GM23338 (cell line): ENCODE measurements around the gene CNNM2. TPM values are rescaled to one million over a fixed set of nuclear protein-coding genes. Genes with fewer than 3 reads are reported as not detected.

Experiments used
- ATAC-seq: fragments of 200-7000 bp; cut with Tn5 transposase; 3 replicates; pipeline ENCODE4 v1.9.1; 2020
- DNase-seq: peaks from one replicate; pipeline ENCODE4 v3.0.0-alpha.2; 2015; ENCODE audit warnings: low spot score
- H2AFZ ChIP-seq: fragments of 200-600 bp; sonication (generic); 2 replicates; pipeline ENCODE4 v1.8.0; 2016; ENCODE audit warnings: antibody characterized with exemption, mild to moderate bottlenecking, moderate library complexity
- H3F3A ChIP-seq: fragments of 200-600 bp; sonication (generic); replicated peaks from 2 replicates; pipeline ENCODE4 v1.8.0; 2017; ENCODE audit warnings: antibody characterized with exemption, mixed run types, low read depth
- H3K27ac ChIP-seq: fragments of 200-600 bp; sonication (generic); 2 replicates; pipeline ENCODE4 v1.6.1; 2016; ENCODE audit warnings: low read depth
- H3K27me3 ChIP-seq: fragments of 200-600 bp; sonication (generic); 2 replicates; pipeline ENCODE4 v1.8.0; 2016; ENCODE audit warnings: mild to moderate bottlenecking, mixed run types, moderate library complexity; ENCODE audit not compliant: insufficient read depth
- H3K36me3 ChIP-seq: fragments of 200-600 bp; sonication (generic); 2 replicates; pipeline ENCODE4 v1.8.0; 2016; ENCODE audit warnings: mild to moderate bottlenecking; ENCODE audit not compliant: insufficient read depth
- H3K4me1 ChIP-seq: fragments of 200-600 bp; sonication (generic); 2 replicates; pipeline ENCODE4 v1.8.0; 2016; ENCODE audit warnings: mild to moderate bottlenecking, moderate library complexity; ENCODE audit not compliant: insufficient read depth
- H3K4me2 ChIP-seq: fragments of 200-600 bp; sonication (generic); 2 replicates; pipeline ENCODE4 v1.7.1; 2017; ENCODE audit warnings: mixed run types
- H3K4me3 ChIP-seq: fragments of 200-600 bp; sonication (generic); 2 replicates; pipeline ENCODE4 v1.6.1; 2016; ENCODE audit warnings: mixed run types
- H3K79me2 ChIP-seq: fragments of 200-600 bp; sonication (generic); replicated peaks from 2 replicates; pipeline ENCODE4 v1.8.0; 2017; ENCODE audit warnings: mild to moderate bottlenecking; ENCODE audit not compliant: insufficient read depth
- H3K9me2 ChIP-seq: fragments of 200-600 bp; sonication (generic); 2 replicates; pipeline ENCODE4 v1.8.0; 2017; ENCODE audit not compliant: insufficient read depth
- H4K20me1 ChIP-seq: fragments of 200-600 bp; sonication (generic); replicated peaks from 2 replicates; pipeline ENCODE4 v1.8.0; 2017; ENCODE audit warnings: mild to moderate bottlenecking; ENCODE audit not compliant: insufficient read depth
- H3K27ac Mint-ChIP-seq: 2 replicates; pipeline ENCODE4 v1.8.0; 2020; ENCODE audit warnings: inconsistent platforms, mild to moderate bottlenecking, moderate library complexity, mixed read lengths
- H3K27me3 Mint-ChIP-seq: 3 replicates; pipeline ENCODE4 v1.8.0; 2022; ENCODE audit warnings: low read depth, mild to moderate bottlenecking, moderate library complexity, mixed read lengths, inconsistent platforms; ENCODE audit not compliant: insufficient read depth, poor library complexity
- H3K36me3 Mint-ChIP-seq: 3 replicates; pipeline ENCODE4 v1.8.0; 2021; ENCODE audit warnings: low read depth, mild to moderate bottlenecking, inconsistent platforms, moderate library complexity, mixed read lengths
- H3K4me1 Mint-ChIP-seq: 3 replicates; pipeline ENCODE4 v1.8.0; 2020; ENCODE audit warnings: mild to moderate bottlenecking, inconsistent platforms, mixed read lengths
- H3K4me3 Mint-ChIP-seq: 3 replicates; pipeline ENCODE4 v1.8.0; 2021; ENCODE audit warnings: moderate library complexity, mild to moderate bottlenecking, inconsistent platforms, mixed read lengths
- H3K9me3 Mint-ChIP-seq: 3 replicates; pipeline ENCODE4 v1.8.0; 2020; ENCODE audit warnings: moderate library complexity, mild to moderate bottlenecking, inconsistent platforms, mixed read lengths
- EZH2 ChIP-seq: fragments of 200-600 bp; sonication (generic); IDR thresholded peaks from one replicate; pipeline ENCODE4 v1.8.0; 2017; ENCODE audit warnings: antibody characterized with exemption, mild to moderate bottlenecking, low read depth; ENCODE audit not compliant: unreplicated experiment
- EZH2phosphoT487 ChIP-seq: fragments of 200-600 bp; sonication (generic); IDR thresholded peaks from one replicate; pipeline ENCODE4 v1.8.1; 2018; ENCODE audit warnings: antibody characterized with exemption; ENCODE audit not compliant: unreplicated experiment
- NANOG ChIP-seq: IDR thresholded peaks from 2 replicates; pipeline ENCODE4 v1.6.1; 2016; ENCODE audit warnings: antibody characterized with exemption, borderline replicate concordance
- POLR2AphosphoS5 ChIP-seq: IDR thresholded peaks from 2 replicates; pipeline ENCODE4 v1.6.1; 2016; ENCODE audit warnings: antibody characterized with exemption, low read depth
- ZNF331 ChIP-seq: fragments of 250-450 bp; sonication (Bioruptor Pico); IDR thresholded peaks from 2 replicates; pipeline ENCODE4 v1.5.0; 2020; ENCODE audit warnings: low read depth, mild to moderate bottlenecking, moderate library complexity
- polyA plus RNA-seq: library from polyadenylated mRNA; unstranded; fragments of >200 nt; fragmentation: Nextera tagmentation; extraction: Ambion mirVana; gene quantifications from 2 replicates; pipeline ENCODE4 v1.2.1, GENCODE V29; 2016
- total RNA-seq: library from RNA; depleted of rRNA; stranded (reverse); fragments of >200 nt; shearing (Covaris generic); gene quantifications from 2 replicates; pipeline ENCODE4 v1.2.3, GENCODE V29; 2014
- TF ChIP-seq, protein P1 (sequence below): fragments of 250-450 bp; sonication (Bioruptor Pico); IDR thresholded peaks from 2 replicates; pipeline ENCODE4 v1.5.0; 2020; ENCODE audit warnings: mild to moderate bottlenecking, moderate library complexity
- TF ChIP-seq, protein P2 (sequence below): IDR thresholded peaks from 2 replicates; pipeline ENCODE4 v1.6.1; 2016; ENCODE audit warnings: antibody characterized with exemption

Gene CNNM2
- total and polyA plus RNA-seq, 2 experiments from 2014 or later: 4.5 to 31.3 TPM

DNA sequence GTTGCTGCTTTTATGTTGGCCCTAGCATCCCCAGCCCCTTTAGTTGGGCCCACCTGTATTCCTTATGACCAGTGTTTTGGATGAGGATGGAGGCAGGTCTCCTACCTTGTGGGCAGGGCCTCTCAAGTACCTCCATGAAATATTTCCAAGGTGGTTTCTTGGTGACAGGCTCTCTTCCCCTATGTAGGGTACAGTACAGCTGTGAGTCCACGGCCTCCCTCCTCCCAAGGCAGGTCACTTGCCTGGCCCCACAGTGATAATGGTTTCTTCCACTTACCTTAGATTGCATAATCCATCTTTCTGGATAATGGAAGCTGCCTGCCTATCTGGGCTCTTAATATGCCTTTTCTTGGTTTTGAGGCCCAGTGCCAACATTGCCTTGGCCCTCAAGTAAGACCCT is 164.6 kb downstream of the CNNM2 start:
- TF ChIP-seq, protein P1, sequence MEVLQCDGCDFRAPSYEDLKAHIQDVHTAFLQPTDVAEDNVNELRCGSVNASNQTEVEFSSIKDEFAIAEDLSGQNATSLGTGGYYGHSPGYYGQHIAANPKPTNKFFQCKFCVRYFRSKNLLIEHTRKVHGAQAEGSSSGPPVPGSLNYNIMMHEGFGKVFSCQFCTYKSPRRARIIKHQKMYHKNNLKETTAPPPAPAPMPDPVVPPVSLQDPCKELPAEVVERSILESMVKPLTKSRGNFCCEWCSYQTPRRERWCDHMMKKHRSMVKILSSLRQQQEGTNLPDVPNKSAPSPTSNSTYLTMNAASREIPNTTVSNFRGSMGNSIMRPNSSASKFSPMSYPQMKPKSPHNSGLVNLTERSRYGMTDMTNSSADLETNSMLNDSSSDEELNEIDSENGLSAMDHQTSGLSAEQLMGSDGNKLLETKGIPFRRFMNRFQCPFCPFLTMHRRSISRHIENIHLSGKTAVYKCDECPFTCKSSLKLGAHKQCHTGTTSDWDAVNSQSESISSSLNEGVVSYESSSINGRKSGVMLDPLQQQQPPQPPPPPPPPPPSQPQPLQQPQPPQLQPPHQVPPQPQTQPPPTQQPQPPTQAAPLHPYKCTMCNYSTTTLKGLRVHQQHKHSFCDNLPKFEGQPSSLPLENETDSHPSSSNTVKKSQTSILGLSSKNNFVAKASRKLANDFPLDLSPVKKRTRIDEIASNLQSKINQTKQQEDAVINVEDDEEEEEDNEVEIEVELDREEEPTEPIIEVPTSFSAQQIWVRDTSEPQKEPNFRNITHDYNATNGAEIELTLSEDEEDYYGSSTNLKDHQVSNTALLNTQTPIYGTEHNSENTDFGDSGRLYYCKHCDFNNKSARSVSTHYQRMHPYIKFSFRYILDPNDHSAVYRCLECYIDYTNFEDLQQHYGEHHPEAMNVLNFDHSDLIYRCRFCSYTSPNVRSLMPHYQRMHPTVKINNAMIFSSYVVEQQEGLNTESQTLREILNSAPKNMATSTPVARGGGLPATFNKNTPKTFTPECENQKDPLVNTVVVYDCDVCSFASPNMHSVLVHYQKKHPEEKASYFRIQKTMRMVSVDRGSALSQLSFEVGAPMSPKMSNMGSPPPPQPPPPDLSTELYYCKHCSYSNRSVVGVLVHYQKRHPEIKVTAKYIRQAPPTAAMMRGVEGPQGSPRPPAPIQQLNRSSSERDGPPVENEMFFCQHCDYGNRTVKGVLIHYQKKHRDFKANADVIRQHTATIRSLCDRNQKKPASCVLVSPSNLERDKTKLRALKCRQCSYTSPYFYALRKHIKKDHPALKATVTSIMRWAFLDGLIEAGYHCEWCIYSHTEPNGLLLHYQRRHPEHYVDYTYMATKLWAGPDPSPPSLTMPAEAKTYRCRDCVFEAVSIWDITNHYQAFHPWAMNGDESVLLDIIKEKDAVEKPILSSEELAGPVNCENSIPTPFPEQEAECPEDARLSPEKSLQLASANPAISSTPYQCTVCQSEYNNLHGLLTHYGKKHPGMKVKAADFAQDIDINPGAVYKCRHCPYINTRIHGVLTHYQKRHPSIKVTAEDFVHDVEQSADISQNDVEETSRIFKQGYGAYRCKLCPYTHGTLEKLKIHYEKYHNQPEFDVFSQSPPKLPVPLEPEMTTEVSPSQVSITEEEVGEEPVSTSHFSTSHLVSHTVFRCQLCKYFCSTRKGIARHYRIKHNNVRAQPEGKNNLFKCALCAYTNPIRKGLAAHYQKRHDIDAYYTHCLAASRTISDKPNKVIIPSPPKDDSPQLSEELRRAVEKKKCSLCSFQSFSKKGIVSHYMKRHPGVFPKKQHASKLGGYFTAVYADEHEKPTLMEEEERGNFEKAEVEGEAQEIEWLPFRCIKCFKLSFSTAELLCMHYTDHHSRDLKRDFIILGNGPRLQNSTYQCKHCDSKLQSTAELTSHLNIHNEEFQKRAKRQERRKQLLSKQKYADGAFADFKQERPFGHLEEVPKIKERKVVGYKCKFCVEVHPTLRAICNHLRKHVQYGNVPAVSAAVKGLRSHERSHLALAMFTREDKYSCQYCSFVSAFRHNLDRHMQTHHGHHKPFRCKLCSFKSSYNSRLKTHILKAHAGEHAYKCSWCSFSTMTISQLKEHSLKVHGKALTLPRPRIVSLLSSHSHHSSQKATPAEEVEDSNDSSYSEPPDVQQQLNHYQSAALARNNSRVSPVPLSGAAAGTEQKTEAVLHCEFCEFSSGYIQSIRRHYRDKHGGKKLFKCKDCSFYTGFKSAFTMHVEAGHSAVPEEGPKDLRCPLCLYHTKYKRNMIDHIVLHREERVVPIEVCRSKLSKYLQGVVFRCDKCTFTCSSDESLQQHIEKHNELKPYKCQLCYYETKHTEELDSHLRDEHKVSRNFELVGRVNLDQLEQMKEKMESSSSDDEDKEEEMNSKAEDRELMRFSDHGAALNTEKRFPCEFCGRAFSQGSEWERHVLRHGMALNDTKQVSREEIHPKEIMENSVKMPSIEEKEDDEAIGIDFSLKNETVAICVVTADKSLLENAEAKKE (CRISPR knock-in tag): no peak
- TF ChIP-seq EZH2phosphoT487: no peak
- no peak for TF ChIP-seq POLR2AphosphoS5
- no peak for TF ChIP-seq NANOG
- TF ChIP-seq, protein P2, sequence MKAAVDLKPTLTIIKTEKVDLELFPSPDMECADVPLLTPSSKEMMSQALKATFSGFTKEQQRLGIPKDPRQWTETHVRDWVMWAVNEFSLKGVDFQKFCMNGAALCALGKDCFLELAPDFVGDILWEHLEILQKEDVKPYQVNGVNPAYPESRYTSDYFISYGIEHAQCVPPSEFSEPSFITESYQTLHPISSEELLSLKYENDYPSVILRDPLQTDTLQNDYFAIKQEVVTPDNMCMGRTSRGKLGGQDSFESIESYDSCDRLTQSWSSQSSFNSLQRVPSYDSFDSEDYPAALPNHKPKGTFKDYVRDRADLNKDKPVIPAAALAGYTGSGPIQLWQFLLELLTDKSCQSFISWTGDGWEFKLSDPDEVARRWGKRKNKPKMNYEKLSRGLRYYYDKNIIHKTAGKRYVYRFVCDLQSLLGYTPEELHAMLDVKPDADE: no peak
- TF ChIP-seq EZH2: no peak
- no peak for TF ChIP-seq ZNF331
- Mint-ChIP-seq H3K4me1 (peaks cover 3% of the 10 kb centered on the region; the same call in 1 of the 3 replicates), H3K4me3 (no peak overlapping the region), H3K36me3 (peaks cover 8% of the 10 kb centered on the region; the same call in 2 of the 3 replicates), H3K9me3 (no peaks in the 10 kb centered on the region), H3K27me3 (no peaks in the 10 kb centered on the region), H3K27ac (no peak overlapping the region)
- no peak overlapping the region for H3K27ac ChIP-seq
- DNase-seq: no peak
- no peak overlapping the region for H3K4me2 ChIP-seq
- no peaks in the 10 kb centered on the region for H4K20me1 ChIP-seq
- no peaks in the 10 kb centered on the region for H3K9me2 ChIP-seq
- H3K4me1 ChIP-seq: no peaks in the 10 kb centered on the region
- H3F3A ChIP-seq: peaks cover 3% of the 10 kb centered on the region; the same call in 1 of the 2 replicates
- no peak overlapping the region for H2AFZ ChIP-seq
- no peaks in the 10 kb centered on the region; the same call in 1 of the 2 replicates for H3K36me3 ChIP-seq
- H3K4me3 ChIP-seq: no peak overlapping the region
- no peak for ATAC-seq
- no peaks in the 10 kb centered on the region for H3K27me3 ChIP-seq
- no peaks in the 10 kb centered on the region for H3K79me2 ChIP-seq
